GM12864 (cell line): ENCODE measurements around the gene FSCN2.

Experiments used
- DNase-seq: peaks from one replicate; pipeline ENCODE4 v3.0.0-alpha.2; 2011; ENCODE audit warnings: low read depth
- H3K4me3 ChIP-seq: 2 replicates; pipeline ENCODE4 v1.5.1; 2011; ENCODE audit warnings: mild to moderate bottlenecking, low read depth, low read length, control low read depth
- CTCF ChIP-seq: IDR thresholded peaks from 2 replicates; pipeline ENCODE4 v1.5.1; 2011; ENCODE audit warnings: low read depth, mild to moderate bottlenecking, moderate library complexity, low read length, control low read depth, inconsistent platforms; ENCODE audit errors: missing control alignments

Gene FSCN2

GRCh38 chr17:81511554-81511803, 16.7 kb upstream of the FSCN2 start:
- no peak for TF ChIP-seq CTCF
- peak overlapping the region; percentile 84 for H3K4me3 ChIP-seq
- DNase-seq, result no peak

- no peak for DNase-seq
- TF ChIP-seq CTCF, result no peak
These were observed 16.2 kb upstream of the FSCN2 start for GRCh38 chr17:81511804-81512561.

GRCh38 chr17:81512562-81513371, 15.4 kb upstream of the FSCN2 start, which contains the start of gene ACTG1:
Gene ACTG1 (minus strand): TSS chr17:81512799. CDS start chr17:81512354, 445 bp downstream.
- H3K4me3 ChIP-seq, result peak within 1 kb of the TSS; percentile 84
- no peak for TF ChIP-seq CTCF
- DNase-seq, result no peak

More at GRCh38 chr17:81511804-81512561, 16.2 kb upstream of the FSCN2 start:
- H3K4me3 ChIP-seq, result peak overlapping the region; percentile 84

GRCh38 chr17:81513372-81513752, 14.8 kb upstream of the FSCN2 start:
- no peak for TF ChIP-seq CTCF
- no peak for DNase-seq
- H3K4me3 ChIP-seq, result peak overlapping the region; percentile 77

- peak overlapping the region; percentile 77 for H3K4me3 ChIP-seq
- TF ChIP-seq CTCF, result no peak
- DNase-seq, result no peak
These were observed 14.3 kb upstream of the FSCN2 start for GRCh38 chr17:81513753-81514488.

- no peak for DNase-seq
- no peak for TF ChIP-seq CTCF
- H3K4me3 ChIP-seq, result peak overlapping the region; percentile 77
These were observed 13.8 kb upstream of the FSCN2 start for GRCh38 chr17:81514489-81514738.
